ENCODE results near the gene GPA33.
A peak's percentile ranks its signal among the peaks of the same experiment; 100 is the strongest.

The GPA33 gene

DNA sequence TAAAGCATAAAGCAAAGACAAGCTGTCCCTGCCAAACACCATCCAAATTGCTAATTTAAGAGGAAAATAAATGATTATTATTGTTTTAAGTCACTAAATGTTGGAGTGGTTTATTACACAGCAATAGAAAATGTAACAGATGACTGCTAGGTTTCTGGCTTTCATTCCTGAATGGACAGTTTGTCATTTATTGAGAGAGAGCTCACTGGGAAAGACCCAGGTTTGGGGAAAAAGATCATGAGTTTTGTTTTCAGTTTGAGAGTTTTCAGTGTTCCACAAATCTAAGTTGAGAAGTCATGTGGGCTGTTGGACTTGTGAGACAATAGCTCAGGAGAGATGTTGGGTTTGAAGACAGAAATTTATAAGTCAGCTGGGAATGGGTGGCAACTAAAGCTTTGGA, 5.4 kb downstream of the GPA33 start:
- no peak for ATAC-seq

DNA sequence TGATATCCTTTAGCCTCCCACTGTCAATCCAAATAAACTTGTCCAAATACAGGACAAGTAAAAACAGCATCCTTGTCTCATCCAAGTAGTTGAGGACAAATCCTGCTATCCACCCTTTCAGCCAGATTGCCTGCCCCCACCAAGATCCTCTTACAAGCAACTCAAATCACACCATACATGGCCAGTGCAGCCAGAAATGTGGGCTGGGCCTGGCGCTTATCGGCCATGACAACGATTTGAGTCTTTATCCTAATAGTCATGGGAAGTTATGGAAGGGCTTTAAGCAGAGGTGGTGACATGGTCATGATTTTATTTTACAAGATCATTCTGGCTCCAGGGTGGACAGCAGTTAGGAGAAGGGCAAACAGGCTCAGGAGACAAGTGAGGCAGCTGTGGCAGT, 6.3 kb downstream of the GPA33 start:
- no peak for ATAC-seq

DNA sequence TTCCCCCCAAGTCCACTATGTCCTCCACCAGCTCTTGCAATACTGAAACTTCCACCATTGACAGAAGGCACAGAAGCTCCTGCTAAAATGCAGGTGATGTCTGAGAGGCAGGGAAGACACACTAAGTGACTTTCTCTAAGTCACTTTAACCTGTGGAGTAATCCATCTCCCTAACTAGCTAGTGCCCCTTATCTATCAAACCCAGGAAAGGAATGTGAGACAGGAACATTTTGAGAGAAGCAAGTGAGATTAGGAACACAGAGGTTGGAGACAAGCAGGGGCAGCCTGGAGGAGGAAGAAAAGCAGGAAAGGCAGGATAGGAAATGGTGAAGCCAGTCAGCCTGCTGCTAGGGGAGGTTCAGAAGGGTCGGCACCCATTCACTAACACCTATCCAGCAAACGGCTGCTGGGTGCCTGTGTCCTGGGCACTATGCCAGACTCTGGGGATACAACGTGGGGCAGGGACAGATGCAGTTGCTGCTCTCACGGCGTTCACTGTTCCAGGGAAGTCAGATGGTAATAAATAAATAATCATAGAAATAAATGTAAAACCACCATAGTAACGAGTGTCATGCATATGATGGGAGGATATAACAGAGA, 7.0 kb downstream of the GPA33 start:
- ATAC-seq: no peak

DNA sequence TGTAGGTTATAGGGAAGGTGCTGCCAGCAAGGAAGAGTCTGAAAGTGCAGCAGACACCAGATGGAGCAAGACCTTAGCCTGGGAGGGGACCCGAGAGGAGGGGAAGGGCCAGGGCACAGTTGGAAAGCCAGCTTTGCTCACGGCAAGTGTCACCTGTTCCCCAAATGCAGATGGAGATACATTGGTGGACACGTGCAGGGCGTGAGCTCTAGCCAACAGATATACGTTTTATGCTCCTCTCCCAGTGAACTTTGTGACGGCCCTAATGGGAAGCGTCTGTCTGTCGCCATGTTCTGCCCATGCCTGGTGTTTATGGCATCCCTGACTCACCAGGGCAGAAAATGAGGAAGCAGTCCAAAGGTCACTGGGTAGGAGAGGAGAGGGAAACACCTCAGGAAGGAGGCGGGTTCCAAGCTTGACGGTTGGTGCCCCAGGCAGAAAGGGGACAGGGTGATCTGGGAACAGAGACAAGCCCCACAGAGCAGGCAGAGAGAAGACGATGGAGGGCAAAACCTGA, 7.6 kb downstream of the GPA33 start:
- no peak for ATAC-seq

DNA sequence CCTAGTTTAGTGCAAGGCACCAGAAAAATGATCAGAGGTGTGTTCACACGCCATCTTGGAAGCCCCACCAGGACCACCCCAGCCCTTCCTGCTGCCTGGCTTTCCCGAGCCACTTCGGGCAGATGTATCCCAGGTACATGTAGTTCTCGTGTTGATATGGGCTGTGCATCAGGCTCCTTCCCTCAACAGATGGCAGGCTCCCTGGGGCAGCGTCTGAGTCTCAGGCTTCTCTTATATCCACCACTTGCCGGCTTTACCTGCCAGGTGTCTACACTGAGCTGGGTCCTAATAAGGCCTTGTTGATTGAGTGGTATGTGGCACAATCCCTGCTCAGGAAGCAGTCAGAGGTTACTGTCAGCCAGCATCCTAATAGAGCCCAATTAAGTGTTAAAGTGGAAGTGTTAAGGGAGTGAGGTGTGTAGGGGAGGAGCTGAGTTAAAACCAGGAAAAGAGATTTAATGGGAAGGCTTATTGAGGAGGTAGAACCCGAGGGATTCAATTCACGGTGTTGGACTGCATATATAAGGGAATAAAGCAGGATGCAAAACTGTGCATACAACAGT, 8.5 kb downstream of the GPA33 start:
- ATAC-seq: no peak

DNA sequence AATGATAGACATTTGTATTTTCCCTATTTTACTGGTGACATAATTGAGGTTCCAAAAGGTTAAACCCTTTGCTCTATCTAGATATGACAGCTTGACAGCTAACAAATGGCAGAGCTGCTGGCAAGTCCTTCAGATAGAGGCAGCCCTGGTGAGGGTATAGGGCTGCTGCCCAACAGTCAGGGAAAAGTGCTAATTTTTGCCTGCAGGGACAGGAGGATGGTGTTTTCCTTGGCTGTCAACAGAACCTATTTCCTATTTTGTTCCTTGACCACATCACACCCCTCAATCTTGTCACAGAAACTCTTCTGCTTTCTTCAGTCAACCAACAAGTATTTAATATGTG, 12.3 kb downstream of the GPA33 start:
- no peak for ATAC-seq

DNA sequence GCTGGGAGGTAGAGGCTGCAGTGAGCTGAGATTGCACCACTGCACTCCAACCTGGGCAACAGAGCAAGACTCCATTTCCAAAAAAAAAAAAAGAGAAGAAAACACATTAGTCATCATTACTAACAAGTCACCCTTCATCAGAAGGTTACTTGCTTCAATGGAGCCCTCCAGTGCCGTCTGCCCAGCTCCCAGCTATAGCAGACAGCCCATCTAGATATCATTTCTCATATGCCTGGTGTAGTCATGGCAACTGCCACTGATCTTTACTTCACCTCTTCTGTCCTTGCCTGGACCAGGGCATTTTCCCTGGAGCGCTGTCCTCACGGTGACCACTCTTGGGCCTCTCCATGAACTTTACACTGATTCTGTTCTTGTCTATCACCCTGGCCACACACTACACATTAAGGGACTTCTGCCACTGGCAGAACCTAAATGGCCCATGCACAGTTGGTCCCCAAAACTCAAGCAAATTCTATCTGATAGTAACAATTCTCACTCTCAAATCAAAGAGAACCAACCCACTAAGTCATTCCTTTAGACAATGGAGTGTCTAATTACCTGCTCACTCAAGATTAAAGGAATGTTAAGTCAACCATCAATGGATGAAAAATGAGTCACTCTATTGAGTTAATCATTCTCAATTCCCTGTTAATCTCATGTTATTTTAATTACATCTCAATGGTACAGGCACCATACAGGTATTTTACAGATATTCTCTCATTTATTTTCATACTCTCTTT, 12.9 kb downstream of the GPA33 start:
- ATAC-seq: no peak

DNA sequence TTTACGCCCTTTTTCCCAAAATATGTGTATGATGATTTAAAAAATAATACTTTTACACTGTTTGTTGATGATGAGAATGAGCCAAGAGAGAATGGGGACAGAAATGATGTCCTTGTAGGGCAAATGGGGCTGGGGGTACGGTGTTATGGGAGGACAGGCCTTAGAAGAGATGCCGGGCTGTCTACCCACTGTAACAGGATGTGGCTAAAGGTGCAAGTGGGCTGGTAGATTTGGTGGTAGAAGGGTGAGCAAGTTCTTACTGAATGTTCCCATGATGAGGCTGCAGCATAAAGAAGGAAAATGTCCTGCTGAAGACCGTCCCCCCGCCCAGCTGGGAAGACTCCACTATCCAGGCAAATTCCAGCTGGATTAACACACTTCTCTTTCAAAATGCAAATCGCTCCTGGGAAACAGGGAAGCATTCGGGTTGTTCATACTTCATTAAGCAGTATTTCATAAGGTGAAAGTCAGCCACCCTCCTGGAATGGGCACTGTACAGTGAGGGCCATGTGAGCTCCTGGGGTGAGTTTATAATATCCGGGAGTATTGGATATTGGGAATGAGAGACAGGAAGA, 14.0 kb downstream of the GPA33 start:
- no peak for ATAC-seq

DNA sequence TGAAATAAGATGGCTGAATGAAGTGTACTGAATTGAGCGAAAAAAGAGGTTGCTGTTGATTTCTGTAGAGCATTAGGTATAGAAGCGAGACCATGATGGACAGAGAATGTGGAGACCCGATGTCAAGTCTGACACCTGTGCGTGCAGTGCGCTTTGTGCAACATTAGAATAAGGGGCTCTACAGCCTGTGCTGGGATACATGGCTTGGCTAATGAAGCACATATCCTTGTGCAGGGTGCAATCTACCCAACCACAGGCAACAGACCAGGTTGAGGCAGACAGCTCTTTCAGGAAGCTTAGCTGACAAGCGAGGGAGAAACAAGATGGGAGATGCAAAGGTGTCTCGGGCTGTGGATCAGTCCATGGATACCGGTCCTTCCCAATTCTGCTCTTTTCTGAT, 18.9 kb downstream of the GPA33 start:
- no peak for ATAC-seq

DNA sequence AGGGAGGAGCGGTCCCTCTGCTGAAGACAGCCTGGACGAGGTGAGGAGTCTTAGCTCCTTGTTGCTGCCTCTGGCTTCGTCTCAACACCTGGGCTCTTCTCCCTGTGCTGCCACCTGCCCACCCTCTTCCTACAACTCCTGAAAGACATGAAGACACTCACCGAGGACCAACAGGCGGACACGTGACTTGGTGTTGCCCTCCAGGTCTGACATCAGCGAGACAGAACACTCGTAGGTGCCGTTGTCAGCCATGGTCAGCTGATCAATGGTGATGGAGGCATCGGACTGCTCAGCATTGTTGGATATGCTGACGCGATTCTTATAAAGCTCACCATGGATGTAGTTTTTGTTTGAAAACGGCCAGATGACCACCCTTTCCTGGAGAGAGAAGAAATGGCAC, 21.4 kb downstream of the GPA33 start:
- ATAC-seq: no peak

DNA sequence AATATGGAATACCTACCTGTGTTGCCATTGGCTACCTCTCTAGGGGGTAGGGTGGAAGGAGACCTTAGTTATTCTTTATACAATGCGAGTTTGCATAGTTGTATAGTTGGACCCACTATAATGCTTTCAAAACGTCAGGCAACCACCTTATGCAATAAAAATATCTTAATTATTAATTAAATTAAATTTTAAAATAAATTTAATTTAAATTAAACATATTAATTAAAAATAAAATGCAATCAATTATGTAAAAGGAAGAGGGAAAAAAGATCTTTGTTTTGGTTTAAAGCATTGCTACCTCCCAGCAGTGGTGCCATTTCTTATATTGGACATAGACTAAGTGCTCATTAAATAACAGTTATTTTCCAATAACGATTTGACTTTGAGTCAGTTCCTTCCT, 22.3 kb downstream of the GPA33 start:
- ATAC-seq: no peak

DNA sequence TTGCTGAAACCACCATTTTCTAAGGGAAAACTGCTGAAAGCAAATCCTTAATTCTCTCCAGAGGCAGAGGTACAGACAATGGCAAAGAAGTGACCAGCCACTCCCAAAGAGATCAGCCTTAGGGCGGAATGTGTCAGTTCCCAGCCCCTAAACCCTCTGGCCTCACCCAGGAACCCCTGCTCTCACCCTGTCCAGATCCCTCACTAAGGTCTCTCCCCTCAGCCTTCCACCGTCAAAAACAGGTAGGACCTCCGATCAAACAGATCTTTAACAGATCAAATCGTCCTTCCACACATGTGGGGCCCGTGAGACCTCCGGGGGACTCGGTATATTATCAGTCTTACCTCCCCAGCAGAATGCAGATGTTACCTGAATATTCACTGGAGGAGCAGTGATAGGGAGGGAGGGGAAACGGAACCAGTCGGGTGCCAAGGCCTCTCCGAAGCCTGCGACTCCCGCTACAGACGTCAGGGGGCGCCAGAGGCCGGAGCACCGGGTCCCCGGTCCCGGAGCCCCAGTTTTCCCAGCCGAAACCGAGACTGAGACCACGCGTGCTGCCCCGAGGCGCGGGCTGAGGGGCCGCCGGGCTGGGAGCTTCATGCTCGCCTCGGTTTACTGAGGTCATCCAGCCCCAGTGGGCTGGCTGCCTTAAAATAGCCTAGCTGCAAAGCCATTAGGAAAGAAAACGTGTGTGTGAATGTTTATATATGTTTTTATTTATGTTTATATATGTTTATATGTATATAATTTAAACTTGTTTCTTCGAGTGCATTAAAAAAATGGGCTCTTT, 23.6 kb downstream of the GPA33 start:
- peak; percentile 90 to 94 for ATAC-seq

DNA sequence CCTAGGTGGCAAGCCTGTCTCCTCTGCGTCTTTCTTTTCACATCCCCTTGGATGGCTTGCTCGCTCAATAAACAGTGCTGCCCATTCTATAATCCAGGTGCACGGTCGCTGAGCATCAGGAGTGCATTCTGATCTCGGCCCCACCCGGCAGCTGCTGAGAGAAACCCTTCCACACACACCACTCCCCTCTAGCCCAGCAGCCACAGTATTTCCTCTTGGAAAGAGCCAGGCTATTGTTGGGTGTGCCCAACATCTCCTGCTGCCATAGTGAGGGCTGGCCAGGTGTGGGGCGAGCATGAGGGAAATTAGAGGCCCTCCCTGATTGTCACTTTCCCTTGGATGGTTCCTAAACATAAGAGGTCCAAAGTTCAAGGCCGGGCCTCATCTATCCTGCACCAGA, 24.7 kb downstream of the GPA33 start:
- no peak for ATAC-seq

DNA sequence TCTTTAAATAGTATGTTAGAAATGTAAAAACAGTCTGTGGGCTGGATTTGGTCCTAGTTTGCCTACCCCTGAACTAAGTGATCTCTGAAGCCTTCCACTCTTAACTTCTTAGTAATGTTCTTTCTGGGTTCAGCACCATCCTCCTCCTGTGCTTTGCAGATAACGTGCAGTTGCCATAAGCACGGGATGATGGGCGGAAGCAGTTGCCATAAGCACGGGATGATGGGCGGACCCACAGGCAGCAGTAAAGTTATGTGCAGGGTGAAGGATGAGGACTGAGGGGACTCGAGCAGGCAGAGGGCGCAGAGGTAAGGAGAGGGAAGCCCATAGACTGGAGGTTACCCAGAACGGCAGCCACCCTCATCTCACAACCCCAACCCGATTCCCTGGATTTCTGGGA, 25.6 kb downstream of the GPA33 start:
- no peak for ATAC-seq

DNA sequence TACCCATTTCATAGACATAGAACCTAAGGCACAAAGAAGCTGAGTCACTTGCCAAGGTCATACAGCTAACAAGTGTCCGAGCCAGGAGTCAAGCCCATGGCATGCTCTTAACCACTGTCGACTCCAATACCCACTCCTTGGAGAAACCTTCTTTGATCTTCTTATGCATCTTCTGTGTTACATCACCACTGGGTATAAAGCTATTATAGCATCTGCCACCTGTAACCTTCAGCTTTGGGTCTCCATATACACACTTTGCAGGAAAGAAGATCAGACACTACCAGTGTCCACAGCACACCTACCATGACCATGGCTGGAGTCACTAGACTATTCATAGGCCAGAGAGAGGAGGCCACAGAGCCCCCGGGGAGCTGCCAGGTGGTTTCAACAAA, 29.1 kb downstream of the GPA33 start:
- no peak for ATAC-seq

DNA sequence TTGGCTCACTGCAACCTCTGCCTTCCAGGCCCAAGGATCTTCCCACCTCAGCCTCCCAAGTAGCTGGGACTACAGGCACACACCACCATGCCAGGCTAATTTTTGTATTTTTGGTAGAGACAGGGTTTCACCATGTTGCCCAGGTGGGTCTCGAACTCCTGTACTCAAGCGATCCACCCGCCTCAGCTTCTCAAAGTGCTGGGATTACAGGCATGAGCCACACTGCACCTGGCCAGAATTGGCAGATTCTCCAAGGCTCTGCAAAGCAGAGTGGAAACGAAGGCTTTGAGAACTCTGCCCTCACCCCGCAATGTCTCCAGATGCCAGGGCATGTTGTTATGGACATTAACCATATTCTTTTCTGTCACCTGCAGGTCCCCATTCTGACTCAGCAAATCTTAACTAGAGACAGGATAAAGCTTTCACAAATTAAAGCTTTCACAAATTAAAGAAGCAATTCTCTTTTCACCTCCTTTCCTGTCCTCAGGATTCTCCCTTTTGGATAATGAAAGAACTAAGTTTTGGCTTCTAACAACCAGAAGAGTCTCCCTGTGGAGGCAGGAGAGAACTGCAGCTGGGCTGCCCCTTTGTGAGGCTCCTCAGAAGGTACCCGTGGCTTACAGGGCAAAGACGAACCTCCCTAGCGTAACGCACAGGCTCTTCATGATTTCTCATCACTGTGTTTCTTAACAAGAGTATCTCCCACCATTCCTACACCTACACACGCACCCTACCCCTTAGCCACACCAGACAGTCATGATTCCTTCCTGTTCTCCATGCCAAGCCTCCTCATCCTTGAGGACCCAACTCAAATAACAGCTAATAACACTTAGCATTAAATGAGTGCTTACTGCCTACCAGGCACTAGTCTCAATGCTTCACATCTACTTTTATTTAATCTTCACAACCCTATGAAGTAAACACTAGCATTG, 29.8 kb downstream of the GPA33 start:
- ATAC-seq: no peak

DNA sequence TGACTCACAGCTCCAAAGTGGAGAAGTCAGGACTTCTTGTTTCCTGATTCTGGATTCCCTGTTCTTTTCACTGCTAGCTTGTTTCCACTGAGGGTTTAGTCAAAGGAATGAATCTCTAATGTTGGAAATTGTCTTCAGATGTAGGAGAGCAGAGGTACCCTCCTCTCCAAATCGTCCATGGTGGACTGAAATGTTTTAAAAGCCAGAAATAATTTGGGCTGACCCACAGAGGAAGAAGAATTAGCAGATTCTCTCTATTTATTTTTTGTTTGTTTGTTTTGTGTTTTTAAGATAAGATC, 30.4 kb downstream of the GPA33 start:
- no peak for ATAC-seq

DNA sequence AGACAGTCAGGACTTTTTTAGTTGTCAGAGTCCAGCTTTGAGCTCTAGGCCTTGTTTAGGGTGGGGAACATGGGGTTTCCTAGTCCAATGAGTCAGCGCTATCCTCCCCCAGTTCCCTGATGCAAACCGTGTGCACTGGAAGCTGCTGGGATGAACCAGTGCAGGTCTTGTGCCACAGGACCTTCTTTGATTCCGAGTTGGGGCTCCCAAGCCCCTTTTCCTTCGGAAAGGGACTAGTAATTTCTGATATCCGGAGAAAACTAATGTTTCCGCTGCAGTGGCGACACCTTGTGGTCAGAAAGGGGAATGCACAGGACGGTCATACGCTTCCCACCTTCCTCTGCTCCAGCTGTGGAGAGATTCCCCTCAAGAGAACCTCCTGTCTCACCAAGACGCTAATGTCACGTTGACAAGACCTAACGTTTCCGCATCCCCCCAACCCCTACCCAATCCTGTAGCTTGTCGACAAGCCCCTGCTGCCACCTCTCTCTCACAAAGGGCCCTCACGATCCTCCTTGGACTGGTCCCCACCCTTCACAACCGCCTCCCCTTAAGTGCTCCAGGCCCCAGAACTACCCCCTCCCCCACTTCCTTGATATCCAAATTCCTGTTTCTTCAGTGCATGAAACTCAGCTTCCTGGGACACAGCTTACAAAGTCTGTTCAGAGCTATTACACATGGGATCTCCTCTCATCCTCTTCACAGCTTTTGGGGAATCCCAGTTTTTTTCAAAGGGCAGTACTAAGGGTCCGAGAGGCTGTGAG, 30.9 kb downstream of the GPA33 start:
- peak; percentile 47 to 67 for ATAC-seq

DNA sequence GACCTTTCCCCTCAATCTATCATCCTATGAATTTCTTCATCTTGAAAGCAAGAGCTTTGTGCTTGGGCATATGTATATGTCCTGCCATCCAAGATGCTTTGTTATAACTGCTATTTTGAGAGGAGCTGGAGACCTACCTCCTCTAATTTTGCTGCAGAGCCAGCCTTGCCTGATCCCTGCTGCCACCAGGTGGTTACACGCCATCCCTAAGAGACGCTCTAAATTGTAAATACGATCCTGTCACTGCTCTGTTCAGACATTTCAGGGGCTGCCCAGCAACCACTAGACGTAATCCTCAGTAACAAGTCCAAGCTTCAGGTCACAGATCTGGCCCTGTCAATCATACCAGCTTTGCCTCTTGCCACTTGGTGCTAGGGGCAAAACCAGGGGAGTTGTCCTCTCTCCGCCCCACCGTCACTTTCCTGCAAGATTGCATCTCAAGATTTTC, 32.9 kb downstream of the GPA33 start:
- no peak for ATAC-seq

DNA sequence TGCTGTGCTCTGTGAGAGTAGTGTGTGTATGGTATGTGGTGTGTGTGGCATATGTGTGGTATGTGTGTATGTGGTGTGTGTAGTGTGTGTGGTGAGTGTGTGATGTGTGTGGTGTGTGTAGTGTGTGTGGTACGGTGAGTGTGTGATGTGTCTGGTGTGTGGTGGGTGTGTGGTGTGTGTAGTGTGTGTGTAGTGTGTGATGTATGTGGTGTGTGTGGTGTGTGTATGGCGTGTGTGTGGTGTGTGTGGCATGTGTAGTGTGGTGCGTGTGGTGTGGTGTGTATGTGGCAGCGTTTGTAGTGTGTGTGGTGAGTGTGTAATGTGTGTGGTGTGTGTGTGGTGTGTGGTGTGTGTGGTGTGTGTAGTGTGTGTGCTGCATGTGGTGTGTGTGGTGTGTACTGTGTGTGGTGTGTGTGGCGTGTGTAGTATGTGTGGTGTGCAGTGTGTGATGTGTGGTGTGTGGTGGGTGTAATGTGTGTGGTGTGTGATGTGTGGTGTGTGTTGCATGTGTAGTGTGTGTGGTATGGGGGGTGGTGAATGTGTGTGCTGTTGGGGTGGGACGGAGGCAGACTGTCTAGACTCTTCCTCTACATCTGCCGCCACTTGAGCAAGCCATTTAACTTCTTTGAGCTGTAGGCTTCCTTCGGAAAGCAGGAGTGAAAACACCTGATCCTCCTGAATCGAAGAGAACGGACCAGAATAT, 33.5 kb downstream of the GPA33 start:
- no peak for ATAC-seq

Measured in activated CD4-positive, CD25-positive, alpha-beta regulatory T cell treated with anti-CD3 and anti-CD28 coated beads, Interleukin-2, amount 50 U/mL, for 24 hours (primary cell).